GM12865 (cell line): Measurements from ENCODE around the gene FANK1.
"Not testable (repeated sequence)": the region's sequence is repeated elsewhere in the genome, so short reads cannot be mapped to it uniquely, and the experiment has no call there.

Experiments used
- DNase-seq: peaks from one replicate; pipeline ENCODE4 v3.0.0; 2010; ENCODE audit warnings: low read depth
- H3K4me3 ChIP-seq: 2 replicates; pipeline ENCODE4 v1.5.1; 2011; ENCODE audit warnings: mild to moderate bottlenecking, low read depth, low read length, control low read depth
- CTCF ChIP-seq: IDR thresholded peaks from 2 replicates; pipeline ENCODE4 v1.5.1; 2011; ENCODE audit warnings: low read length, control low read depth, low read depth, inconsistent platforms; ENCODE audit not compliant: insufficient read depth; ENCODE audit errors: missing control alignments

The FANK1 gene

GRCh38 chr10:125925262-125925834, 29.0 kb downstream of the FANK1 start:
- DNase-seq, result no peak
- TF ChIP-seq CTCF, result no peak
- H3K4me3 ChIP-seq, result no peak overlapping the region

- no peak for DNase-seq
- no peak overlapping the region for H3K4me3 ChIP-seq
- TF ChIP-seq CTCF, result no peak
Observed at GRCh38 chr10:125926247-125926646, 29.9 kb downstream of the FANK1 start.

- not testable (repeated sequence) for H3K4me3 ChIP-seq, DNase-seq
Observed at GRCh38 chr10:125927265-125927664, 30.9 kb downstream of the FANK1 start.

GRCh38 chr10:125928928-125929585, 32.7 kb downstream of the FANK1 start:
- TF ChIP-seq CTCF, result no peak
- no peak overlapping the region for H3K4me3 ChIP-seq
- no peak for DNase-seq

GRCh38 chr10:125929618-125930017, 33.3 kb downstream of the FANK1 start:
- H3K4me3 ChIP-seq, result no peak overlapping the region
- TF ChIP-seq CTCF, result no peak
- no peak for DNase-seq

GRCh38 chr10:125933693-125934092, 37.3 kb downstream of the FANK1 start:
- no peak for DNase-seq
- no peak overlapping the region for H3K4me3 ChIP-seq
- no peak for TF ChIP-seq CTCF

- TF ChIP-seq CTCF, result no peak
- no peak for DNase-seq
- H3K4me3 ChIP-seq, result no peak overlapping the region
Observed at GRCh38 chr10:125936331-125936730, 40.0 kb downstream of the FANK1 start.
